Measurements from ENCODE around the gene PHF21A.

PHF21A gene

GRCh38 chr11:45927332-45927683 lies 193.9 kb downstream of the PHF21A start (continued):
- no peak for TF ChIP-seq GLIS3 (CRISPR knock-in tag; IDR thresholded peaks at IDR 0.05)
- no peak for TF ChIP-seq CREB5 (CRISPR knock-in tag; IDR thresholded peaks at IDR 0.05; ENCODE audit: low read depth)

GRCh38 chr11:45926536-45927331 lies 194.5 kb downstream of the PHF21A start:
- no peak for TF ChIP-seq ZFP3 (CRISPR knock-in tag; IDR thresholded peaks at IDR 0.05)
- no peak for TF ChIP-seq TCF4 (CRISPR knock-in tag; IDR thresholded peaks at IDR 0.05; ENCODE audit: borderline replicate concordance)
- TF ChIP-seq CSDC2 (CRISPR knock-in tag; IDR thresholded peaks at IDR 0.05) = no peak
- TF ChIP-seq SNAI2 (CRISPR knock-in tag; IDR thresholded peaks at IDR 0.05) = no peak
- no peak for TF ChIP-seq ZNF8 (CRISPR knock-in tag; IDR thresholded peaks at IDR 0.05)
- TF ChIP-seq ESRRG (CRISPR knock-in tag; IDR thresholded peaks at IDR 0.05) = no peak
- no peak for TF ChIP-seq PATZ1 (CRISPR knock-in tag; IDR thresholded peaks at IDR 0.05; ENCODE audit: borderline replicate concordance)
- TF ChIP-seq CSRNP3 (CRISPR knock-in tag; IDR thresholded peaks at IDR 0.05) = no peak
- TF ChIP-seq ZFP30 (CRISPR knock-in tag; IDR thresholded peaks at IDR 0.05) = no peak
- TF ChIP-seq ZNF70 (CRISPR knock-in tag; IDR thresholded peaks at IDR 0.05) = no peak
- no peak for TF ChIP-seq PPARA (CRISPR knock-in tag; IDR thresholded peaks at IDR 0.05; ENCODE audit: borderline replicate concordance)
- TF ChIP-seq GLIS3 (CRISPR knock-in tag; IDR thresholded peaks at IDR 0.05) = no peak
- no peak for TF ChIP-seq ZNF565 (CRISPR knock-in tag; conservative IDR thresholded peaks at IDR 0.05; ENCODE audit: low read depth)
- TF ChIP-seq TOX (CRISPR knock-in tag; IDR thresholded peaks at IDR 0.05; ENCODE audit: borderline replicate concordance) = no peak
- TF ChIP-seq CREB5 (CRISPR knock-in tag; IDR thresholded peaks at IDR 0.05; ENCODE audit: low read depth) = no peak
- TF ChIP-seq TSHZ2 (CRISPR knock-in tag; IDR thresholded peaks at IDR 0.05) = no peak
- TF ChIP-seq ISL1 (CRISPR knock-in tag; IDR thresholded peaks at IDR 0.05) = no peak
- TF ChIP-seq BACH2 (CRISPR knock-in tag; IDR thresholded peaks at IDR 0.05; ENCODE audit: borderline replicate concordance) = no peak
- no peak for TF ChIP-seq ZC3H10 (CRISPR knock-in tag; IDR thresholded peaks at IDR 0.05)
- no peak for ATAC-seq

GRCh38 chr11:45926001-45926401 lies 195.3 kb downstream of the PHF21A start:
- no peak for ATAC-seq
- TF ChIP-seq PATZ1 (CRISPR knock-in tag; IDR thresholded peaks at IDR 0.05; ENCODE audit: borderline replicate concordance) = no peak
- no peak for TF ChIP-seq RARB (CRISPR knock-in tag; IDR thresholded peaks at IDR 0.05)
- TF ChIP-seq TSHZ2 (CRISPR knock-in tag; IDR thresholded peaks at IDR 0.05) = no peak

All from SK-N-SH treated with all-trans-retinoic acid at 6 μM for 48 hours (cell line).